Measurements from ENCODE around the gene CEP89. TPM values are rescaled to one million over a fixed set of nuclear protein-coding genes. Genes with fewer than 3 reads are reported as not detected.

CEP89 gene
- total and polyA plus RNA-seq, 7 donors: 7.0 to 27.1 (median 10.0) TPM

GRCh38 chr19:32876236-32876918, 95.4 kb downstream of the CEP89 start:
- Histone ChIP-seq H3K36me3 (ENCODE audit: insufficient read depth in 1 of 2, low read depth in 1 of 2) (peaks cover 0 to 12% of the 10 kb centered on the region in 2 donors), H3K27ac (no peak overlapping the region), H3K27me3 (ENCODE audit: insufficient read depth in 3 of 3, low read length in 2 of 3) (no peaks in the 10 kb centered on the region), H3K9me3 (no peaks in the 10 kb centered on the region), H3K4me1 (no peaks in the 10 kb centered on the region), H3K4me3 (no peak overlapping the region)
- DNase-seq (no peak), ATAC-seq (no peak)
- WGBS, 3 donors: 83 to 86% (median 84%) methylated on average over 9 of the region's 9 CpGs
- TF ChIP-seq CTCF (IDR thresholded peaks at IDR 0.05): no peak
- intact Hi-C loops (cut with DNase I): no loop called here

- Histone ChIP-seq H3K27ac (no peak overlapping the region), H3K27me3 (ENCODE audit: insufficient read depth in 3 of 3, low read length in 2 of 3) (no peaks in the 10 kb centered on the region), H3K4me3 (no peak overlapping the region), H3K4me1 (no peaks in the 10 kb centered on the region), H3K36me3 (ENCODE audit: insufficient read depth in 1 of 2, low read depth in 1 of 2) (peaks cover 0 to 12% of the 10 kb centered on the region in 2 donors), H3K9me3 (no peaks in the 10 kb centered on the region)
- DNase-seq (peak in 1 of 2 donors; percentile 18), ATAC-seq (no peak)
- intact Hi-C loops (cut with DNase I): no loop called here
- no peak for TF ChIP-seq CTCF (IDR thresholded peaks at IDR 0.05)
- 60 to 65% (median 64%) methylated on average over 7 of the region's 7 CpGs for WGBS, 3 donors
These were observed 96.3 kb downstream of the CEP89 start for GRCh38 chr19:32875428-32875827.

GRCh38 chr19:32874605-32875004, 97.2 kb downstream of the CEP89 start:
- WGBS, 3 donors: 82 to 88% (median 85%) methylated on average over 9 of the region's 9 CpGs
- H3K4me3 ChIP-seq: no peak overlapping the region
- H3K27me3 ChIP-seq (ENCODE audit: insufficient read depth in 3 of 3, low read length in 2 of 3): no peaks in the 10 kb centered on the region
- intact Hi-C loops (cut with DNase I): no loop called here
- H3K27ac ChIP-seq: no peak overlapping the region
- no peaks in the 10 kb centered on the region for H3K9me3 ChIP-seq
- peaks cover 0 to 12% of the 10 kb centered on the region in 2 donors for H3K36me3 ChIP-seq (ENCODE audit: insufficient read depth in 1 of 2, low read depth in 1 of 2)
- no peak for TF ChIP-seq CTCF (IDR thresholded peaks at IDR 0.05)
- peak in 1 of 2 donors; percentile 19 for DNase-seq
- no peaks in the 10 kb centered on the region for H3K4me1 ChIP-seq
- ATAC-seq: no peak

GRCh38 chr19:32873247-32873959, 98.4 kb downstream of the CEP89 start:
- 86 to 89% (median 87%) methylated on average over 18 of the region's 18 CpGs for WGBS, 3 donors
- no peaks in the 10 kb centered on the region for H3K27me3 ChIP-seq (ENCODE audit: insufficient read depth in 3 of 3, low read length in 2 of 3)

More at GRCh38 chr19:32873247-32873959, 98.4 kb downstream of the CEP89 start:
- Histone ChIP-seq H3K27ac (no peak overlapping the region), H3K4me3 (no peak overlapping the region), H3K4me1 (no peaks in the 10 kb centered on the region), H3K9me3 (no peaks in the 10 kb centered on the region), H3K36me3 (ENCODE audit: insufficient read depth in 1 of 2, low read depth in 1 of 2) (peaks cover 0 to 3% of the 10 kb centered on the region in 2 donors)
- no peak for ATAC-seq
- intact Hi-C loops (cut with DNase I): no loop called here
- DNase-seq: no peak
- no peak for TF ChIP-seq CTCF (IDR thresholded peaks at IDR 0.05)
